HepG2 (cell line): ENCODE results near the gene POU5F1. TPM values are rescaled to one million over a fixed set of nuclear protein-coding genes. Genes with fewer than 3 reads are reported as not detected.

Experiments
- DNMT1 ChIP-seq: sonication (generic); formaldehyde crosslinking; IDR thresholded peaks from 2 replicates; pipeline ENCODE4 v1.5.1; 2020; ENCODE audit warnings: mild to moderate bottlenecking, missing genetic modification reagents
- HNRNPK ChIP-seq: fragments of 200-400 bp; formaldehyde crosslinking; IDR thresholded peaks from 2 replicates; pipeline ENCODE4 v1.6.1; 2018; ENCODE audit warnings: low read length, low read depth, moderate library complexity, mild to moderate bottlenecking; ENCODE audit not compliant: poor library complexity, severe bottlenecking
- HNRNPLL ChIP-seq: fragments of 200-400 bp; formaldehyde crosslinking; IDR thresholded peaks from 2 replicates; pipeline ENCODE4 v1.6.1; 2017; ENCODE audit warnings: mild to moderate bottlenecking, low read depth, low read length; ENCODE audit not compliant: poor library complexity, severe bottlenecking
- KDM2A ChIP-seq: sonication (generic); formaldehyde crosslinking; IDR thresholded peaks from 2 replicates; pipeline ENCODE4 v1.4.0; 2020; ENCODE audit warnings: low read depth, missing genetic modification reagents, borderline replicate concordance
- MIER3 ChIP-seq: IDR thresholded peaks from 2 replicates; pipeline ENCODE4 v1.6.1; 2016; ENCODE audit warnings: missing compliant biosample characterization, borderline replicate concordance
- NR2F2 ChIP-seq: IDR thresholded peaks from 2 replicates; pipeline ENCODE4 v1.6.1; 2012; ENCODE audit warnings: low read depth, inconsistent platforms, borderline replicate concordance
- PHB2 ChIP-seq: fragments of 450-650 bp; IDR thresholded peaks from 2 replicates; pipeline ENCODE4 v1.6.1; 2018; ENCODE audit not compliant: partially characterized antibody
- POLR2A ChIP-seq, 2 experiments: IDR thresholded peaks; 2 replicates each; pipeline ENCODE4 v1.6.1; 2011; ENCODE audit warnings: low read depth in 2 of 2, low read length in 2 of 2, mild to moderate bottlenecking in 1 of 2, moderate library complexity in 1 of 2; ENCODE audit not compliant: insufficient read depth in 1 of 2
- RXRB ChIP-seq: IDR thresholded peaks from 2 replicates; pipeline ENCODE4 v1.6.1; 2016; ENCODE audit warnings: borderline replicate concordance, missing genetic modification reagents, missing compliant biosample characterization
- TAF15 ChIP-seq: fragments of 200-400 bp; formaldehyde crosslinking; IDR thresholded peaks from one replicate; pipeline ENCODE4 v1.6.1; 2018; ENCODE audit warnings: mild to moderate bottlenecking, low read depth, low read length; ENCODE audit not compliant: poor library complexity, severe bottlenecking
- ZNF136 ChIP-seq: sonication (generic); formaldehyde crosslinking; IDR thresholded peaks from 2 replicates; pipeline ENCODE4 v1.8.1; 2022; ENCODE audit warnings: low read depth, mild to moderate bottlenecking, moderate library complexity, missing genetic modification reagents
- ZNF350 ChIP-seq: sonication (generic); formaldehyde crosslinking; IDR thresholded peaks from 2 replicates; pipeline ENCODE4 v1.4.0; 2020; ENCODE audit warnings: mild to moderate bottlenecking, low read depth, missing genetic modification reagents, borderline replicate concordance
- ZNF567 ChIP-seq: sonication (generic); formaldehyde crosslinking; IDR thresholded peaks from 2 replicates; pipeline ENCODE4 v1.8.1; 2023; ENCODE audit warnings: mild to moderate bottlenecking, missing genetic modification reagents, borderline replicate concordance
- ZNF724P ChIP-seq: sonication (generic); formaldehyde crosslinking; IDR thresholded peaks from 2 replicates; pipeline ENCODE4 v1.8.0; 2022; ENCODE audit warnings: missing genetic modification reagents, borderline replicate concordance
- ZNF782 ChIP-seq: sonication (generic); formaldehyde crosslinking; IDR thresholded peaks from 2 replicates; pipeline ENCODE4 v1.4.0; 2020; ENCODE audit warnings: missing genetic modification reagents, mild to moderate bottlenecking, borderline replicate concordance
- ZNF788 ChIP-seq: sonication (generic); formaldehyde crosslinking; IDR thresholded peaks from 2 replicates; pipeline ENCODE4 v1.5.0; 2020; ENCODE audit warnings: mild to moderate bottlenecking, missing genetic modification reagents, borderline replicate concordance
- ZNF790 ChIP-seq: sonication (generic); formaldehyde crosslinking; IDR thresholded peaks from 2 replicates; pipeline ENCODE4 v1.8.0; 2022; ENCODE audit warnings: missing genetic modification reagents, mild to moderate bottlenecking, borderline replicate concordance
- ZNF891 ChIP-seq: sonication (generic); formaldehyde crosslinking; IDR thresholded peaks from 2 replicates; pipeline ENCODE4 v1.5.0; 2020; ENCODE audit warnings: mild to moderate bottlenecking, missing genetic modification reagents
- ZSCAN21 ChIP-seq: sonication (generic); formaldehyde crosslinking; IDR thresholded peaks from 2 replicates; pipeline ENCODE4 v1.8.0; 2022; ENCODE audit warnings: mild to moderate bottlenecking, missing genetic modification reagents, moderate library complexity, borderline replicate concordance
- polyA plus RNA-seq, 8 experiments: library from polyadenylated mRNA; depleted of rRNA in 3 of 8; stranded (reverse) in 7 of 8; unstranded in 1 of 8; fragments of >200 nt; fragmentation: Illumina TruSeq in 4 of 8; extraction: Trizol in 4 of 8; gene quantifications; 2 replicates each; pipeline versions ENCODE4 v1.2.1 to v1.2.3, GENCODE V29; 2011 to 2016; ENCODE audit warnings: low read depth in 4 of 8, missing spikeins in 1 of 8, mixed read lengths in 1 of 8; ENCODE audit not compliant: insufficient read depth in 1 of 8
- total RNA-seq, 5 experiments: library from RNA; depleted of rRNA; stranded (reverse); fragments of >200 nt; fragmentation: Illumina TruSeq; extraction: Trizol; gene quantifications; 2 replicates each; pipeline ENCODE4 v1.2.3, GENCODE V29; 2016; ENCODE audit warnings: low read depth in 1 of 5
- TF ChIP-seq, protein P1 (sequence below): sonication (generic); formaldehyde crosslinking; IDR thresholded peaks from 2 replicates; pipeline ENCODE4 v1.5.1; 2020; ENCODE audit warnings: mild to moderate bottlenecking, missing genetic modification reagents, moderate library complexity
- TF ChIP-seq, protein P2 (sequence below), 2 experiments: fragments of 450-650 bp in 1 of 2; sonication (generic) in 1 of 2; formaldehyde crosslinking; IDR thresholded peaks; 2 replicates each; pipeline versions ENCODE4 v1.5.0 to v1.8.0; 2020 to 2022; ENCODE audit warnings: mild to moderate bottlenecking in 1 of 2, missing genetic modification reagents in 1 of 2
- TF ChIP-seq, protein P3 (sequence below): sonication (generic); formaldehyde crosslinking; IDR thresholded peaks from 2 replicates; pipeline ENCODE4 v1.4.0; 2020; ENCODE audit warnings: missing genetic modification reagents

Gene POU5F1
- total and polyA plus RNA-seq, 2 of the 13 experiments (the other 11 are each of a cell fraction or from before 2014, with no cell fraction given): 2.5 to 7.2 TPM

DNA sequence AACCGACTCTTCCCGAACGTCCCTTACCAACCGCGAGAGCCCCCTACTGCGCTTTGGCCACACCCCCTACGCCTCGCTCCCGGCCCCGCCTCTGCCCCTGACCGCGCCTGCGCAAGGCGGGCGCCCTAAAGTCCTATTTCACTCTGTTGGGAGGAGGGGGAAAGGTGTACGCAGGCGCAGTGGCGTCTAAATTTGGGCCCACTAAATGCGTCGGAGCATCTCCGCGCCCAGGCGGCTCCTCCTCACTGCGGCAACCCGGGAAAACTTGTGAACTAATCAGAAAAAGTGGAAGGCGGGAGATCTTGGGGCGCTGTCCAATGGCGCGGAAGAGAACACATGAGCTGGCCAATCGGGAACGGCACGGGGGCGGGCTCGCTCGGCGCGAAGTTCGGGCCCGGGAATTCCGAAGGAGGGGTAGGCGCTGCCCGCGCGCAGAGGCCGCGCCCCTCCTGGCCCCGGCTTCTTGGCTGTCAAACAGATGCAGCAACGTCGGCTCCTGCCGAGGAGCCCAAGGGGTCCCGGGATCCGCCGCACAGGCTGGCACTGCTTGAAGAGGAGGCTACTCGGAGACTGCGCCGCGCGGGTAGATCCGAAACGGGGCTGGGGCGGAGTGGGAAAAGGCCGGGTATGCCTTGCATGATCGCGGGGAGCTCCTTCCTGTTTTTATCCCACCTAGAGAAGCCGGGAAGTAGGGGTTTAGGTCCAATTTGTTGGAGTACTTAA lies 12.2 kb downstream of the POU5F1 start, which contains the start of gene TCF19 (continued):
- TF ChIP-seq, protein P1, sequence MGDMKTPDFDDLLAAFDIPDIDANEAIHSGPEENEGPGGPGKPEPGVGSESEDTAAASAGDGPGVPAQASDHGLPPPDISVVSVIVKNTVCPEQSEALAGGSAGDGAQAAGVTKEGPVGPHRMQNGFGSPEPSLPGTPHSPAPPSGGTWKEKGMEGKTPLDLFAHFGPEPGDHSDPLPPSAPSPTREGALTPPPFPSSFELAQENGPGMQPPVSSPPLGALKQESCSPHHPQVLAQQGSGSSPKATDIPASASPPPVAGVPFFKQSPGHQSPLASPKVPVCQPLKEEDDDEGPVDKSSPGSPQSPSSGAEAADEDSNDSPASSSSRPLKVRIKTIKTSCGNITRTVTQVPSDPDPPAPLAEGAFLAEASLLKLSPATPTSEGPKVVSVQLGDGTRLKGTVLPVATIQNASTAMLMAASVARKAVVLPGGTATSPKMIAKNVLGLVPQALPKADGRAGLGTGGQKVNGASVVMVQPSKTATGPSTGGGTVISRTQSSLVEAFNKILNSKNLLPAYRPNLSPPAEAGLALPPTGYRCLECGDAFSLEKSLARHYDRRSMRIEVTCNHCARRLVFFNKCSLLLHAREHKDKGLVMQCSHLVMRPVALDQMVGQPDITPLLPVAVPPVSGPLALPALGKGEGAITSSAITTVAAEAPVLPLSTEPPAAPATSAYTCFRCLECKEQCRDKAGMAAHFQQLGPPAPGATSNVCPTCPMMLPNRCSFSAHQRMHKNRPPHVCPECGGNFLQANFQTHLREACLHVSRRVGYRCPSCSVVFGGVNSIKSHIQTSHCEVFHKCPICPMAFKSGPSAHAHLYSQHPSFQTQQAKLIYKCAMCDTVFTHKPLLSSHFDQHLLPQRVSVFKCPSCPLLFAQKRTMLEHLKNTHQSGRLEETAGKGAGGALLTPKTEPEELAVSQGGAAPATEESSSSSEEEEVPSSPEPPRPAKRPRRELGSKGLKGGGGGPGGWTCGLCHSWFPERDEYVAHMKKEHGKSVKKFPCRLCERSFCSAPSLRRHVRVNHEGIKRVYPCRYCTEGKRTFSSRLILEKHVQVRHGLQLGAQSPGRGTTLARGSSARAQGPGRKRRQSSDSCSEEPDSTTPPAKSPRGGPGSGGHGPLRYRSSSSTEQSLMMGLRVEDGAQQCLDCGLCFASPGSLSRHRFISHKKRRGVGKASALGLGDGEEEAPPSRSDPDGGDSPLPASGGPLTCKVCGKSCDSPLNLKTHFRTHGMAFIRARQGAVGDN (CRISPR knock-in tag): peak; percentile 86
- TF ChIP-seq ZNF891 (CRISPR knock-in tag) (0 out of 2 replicates have a peak, but pooled peaks have one; percentile 8), ZNF790 (no peak), HNRNPLL (peak; percentile 96), ZSCAN21 (CRISPR knock-in tag) (peak; percentile 56; the same call in 1 of the 2 replicates), POLR2A (IDR thresholded peaks at IDR 0.05; ENCODE audit: insufficient read depth in 1 of 2, low read depth in 2 of 2, low read length in 2 of 2) (peak in 1 of 2 experiments; percentile 58; a peak in 1 of 4 replicates), TAF15 (no peak), PHB2 (no peak), ZNF136 (CRISPR knock-in tag) (peak; percentile 87), KDM2A (peak; percentile 75), MIER3 (peak; percentile 16; the same call in 1 of the 2 replicates), NR2F2 (no peak), ZNF788 (CRISPR knock-in tag) (0 out of 2 replicates have a peak, but pooled peaks have one; percentile 22), ZNF350 (CRISPR knock-in tag) (peak; percentile 42; the same call in 1 of the 2 replicates), RXRB (CRISPR knock-in tag) (no peak), ZNF782 (CRISPR knock-in tag) (peak; percentile 73; the same call in 1 of the 2 replicates), DNMT1 (CRISPR knock-in tag) (0 out of 2 replicates have a peak, but pooled peaks have one; percentile 72), ZNF724P (CRISPR knock-in tag) (peak; percentile 96; the same call in 1 of the 2 replicates), HNRNPK (peak; percentile 96), ZNF567 (no peak)
- TF ChIP-seq, protein P2, sequence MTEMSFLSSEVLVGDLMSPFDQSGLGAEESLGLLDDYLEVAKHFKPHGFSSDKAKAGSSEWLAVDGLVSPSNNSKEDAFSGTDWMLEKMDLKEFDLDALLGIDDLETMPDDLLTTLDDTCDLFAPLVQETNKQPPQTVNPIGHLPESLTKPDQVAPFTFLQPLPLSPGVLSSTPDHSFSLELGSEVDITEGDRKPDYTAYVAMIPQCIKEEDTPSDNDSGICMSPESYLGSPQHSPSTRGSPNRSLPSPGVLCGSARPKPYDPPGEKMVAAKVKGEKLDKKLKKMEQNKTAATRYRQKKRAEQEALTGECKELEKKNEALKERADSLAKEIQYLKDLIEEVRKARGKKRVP (CRISPR knock-in tag; IDR thresholded peaks at IDR 0.05): peak in 1 of 2 experiments; percentile 85; a peak in 2 of 4 replicates
- TF ChIP-seq, protein P3, sequence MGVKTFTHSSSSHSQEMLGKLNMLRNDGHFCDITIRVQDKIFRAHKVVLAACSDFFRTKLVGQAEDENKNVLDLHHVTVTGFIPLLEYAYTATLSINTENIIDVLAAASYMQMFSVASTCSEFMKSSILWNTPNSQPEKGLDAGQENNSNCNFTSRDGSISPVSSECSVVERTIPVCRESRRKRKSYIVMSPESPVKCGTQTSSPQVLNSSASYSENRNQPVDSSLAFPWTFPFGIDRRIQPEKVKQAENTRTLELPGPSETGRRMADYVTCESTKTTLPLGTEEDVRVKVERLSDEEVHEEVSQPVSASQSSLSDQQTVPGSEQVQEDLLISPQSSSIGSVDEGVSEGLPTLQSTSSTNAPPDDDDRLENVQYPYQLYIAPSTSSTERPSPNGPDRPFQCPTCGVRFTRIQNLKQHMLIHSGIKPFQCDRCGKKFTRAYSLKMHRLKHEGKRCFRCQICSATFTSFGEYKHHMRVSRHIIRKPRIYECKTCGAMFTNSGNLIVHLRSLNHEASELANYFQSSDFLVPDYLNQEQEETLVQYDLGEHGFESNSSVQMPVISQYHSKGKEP: no peak
